Activated CD4-positive, alpha-beta T cell treated with anti-CD3 and anti-CD28 coated beads for 48 hours (primary cell): ENCODE data around the gene ILDR1.

ENCODE experiments used
- DNase-seq: peaks from one replicate; pipeline ENCODE4 v3.0.0-alpha.2; 2020

The ILDR1 gene

DNA sequence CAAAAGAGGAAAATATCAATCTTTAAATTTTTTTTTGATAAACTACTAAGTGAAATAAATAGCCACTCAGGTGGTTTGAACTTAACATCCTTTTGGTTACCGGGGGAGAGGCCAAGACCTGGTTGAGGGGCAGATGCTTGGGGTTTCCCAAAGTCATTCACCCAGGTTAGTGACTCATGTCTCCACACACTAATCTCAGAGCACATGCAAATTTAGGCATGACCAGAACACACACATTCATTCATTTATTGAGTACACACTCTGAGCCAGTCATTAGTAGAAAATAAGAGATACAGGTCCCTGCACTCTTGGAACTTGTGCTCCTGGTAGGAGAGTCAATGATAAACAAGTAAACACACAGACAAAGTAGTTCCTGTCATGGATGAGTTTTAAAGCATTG is 7.3 kb downstream of the ILDR1 start:
- peak; percentile 23 for DNase-seq

DNA sequence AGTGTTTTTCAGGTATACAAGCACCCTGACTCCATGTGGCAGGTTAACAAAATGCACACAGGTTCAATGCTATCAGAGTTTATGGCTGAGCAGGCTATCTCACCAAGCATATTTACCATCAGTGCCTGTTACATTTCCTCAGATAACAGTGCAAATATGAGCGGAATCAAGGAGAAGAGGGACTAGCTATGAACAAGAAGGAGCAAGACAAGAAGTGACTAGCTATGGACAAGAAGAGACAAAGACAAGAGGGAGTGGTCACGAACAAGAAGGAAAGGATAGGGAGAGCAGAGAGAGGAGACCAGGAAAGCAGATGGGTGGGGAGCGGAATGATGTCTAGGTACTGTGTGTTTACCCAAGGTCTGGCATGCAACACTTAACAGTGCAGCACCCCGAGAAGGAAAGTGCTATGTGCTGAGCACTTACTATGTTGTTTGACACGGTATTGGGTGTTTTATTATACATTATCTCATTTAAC is 8.6 kb downstream of the ILDR1 start:
- no peak for DNase-seq

DNA sequence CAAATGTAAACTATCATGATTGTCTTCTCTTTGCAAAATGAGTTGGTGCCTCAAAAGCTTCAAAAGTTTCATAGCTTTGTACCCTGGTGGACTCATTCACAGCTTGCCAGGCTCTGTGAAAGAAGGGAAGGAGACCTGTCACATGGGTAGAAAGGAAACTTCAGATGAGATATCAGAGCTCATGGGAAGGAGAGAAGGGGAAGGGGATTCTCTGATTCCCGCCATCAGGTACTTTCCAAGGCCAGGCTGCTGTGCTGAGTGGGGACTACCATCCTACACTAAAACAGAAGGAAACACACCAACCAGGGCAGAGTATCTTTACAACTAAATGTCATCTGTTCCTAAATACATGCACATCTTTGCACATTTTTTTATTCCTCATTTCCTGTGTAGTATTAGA is 9.2 kb downstream of the ILDR1 start:
- no peak for DNase-seq

DNA sequence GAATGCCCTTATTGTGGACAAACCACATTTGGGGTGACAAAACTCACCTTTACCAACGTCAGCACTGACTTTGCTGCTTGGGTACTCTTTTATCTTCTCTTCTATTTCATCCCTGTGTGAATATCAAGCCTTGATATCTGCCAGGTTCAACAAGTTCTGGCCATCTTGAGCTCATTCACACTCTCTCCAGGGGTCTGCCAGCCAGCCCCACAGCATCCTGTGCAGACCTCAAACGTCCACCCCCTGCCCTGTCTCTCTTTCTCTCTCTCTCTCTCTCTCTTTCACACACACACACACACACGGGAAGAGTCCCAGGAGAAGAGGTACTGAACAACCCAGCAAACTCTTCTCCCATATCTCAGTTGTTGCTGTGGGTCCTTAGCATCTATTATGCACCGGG is 10.7 kb downstream of the ILDR1 start:
- DNase-seq, result no peak

DNA sequence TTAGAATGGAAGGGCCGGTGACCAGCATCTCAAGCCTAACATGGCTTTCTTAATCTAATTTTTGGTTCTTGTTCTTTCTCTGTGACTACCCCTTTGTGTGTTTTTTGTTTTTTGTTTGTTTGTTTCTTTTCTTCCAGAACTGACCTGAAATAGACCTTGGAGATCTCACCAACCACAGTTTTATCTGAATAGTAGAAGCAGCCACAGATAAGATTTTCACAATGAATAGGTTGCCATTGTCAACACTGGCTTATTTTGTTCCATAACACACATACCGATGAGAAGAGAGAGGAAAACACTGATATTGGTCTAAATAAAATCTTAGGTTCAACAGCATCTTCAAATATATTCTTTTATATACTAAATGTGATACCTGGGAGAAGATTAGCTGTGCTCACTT is 11.5 kb downstream of the ILDR1 start:
- no peak for DNase-seq

DNA sequence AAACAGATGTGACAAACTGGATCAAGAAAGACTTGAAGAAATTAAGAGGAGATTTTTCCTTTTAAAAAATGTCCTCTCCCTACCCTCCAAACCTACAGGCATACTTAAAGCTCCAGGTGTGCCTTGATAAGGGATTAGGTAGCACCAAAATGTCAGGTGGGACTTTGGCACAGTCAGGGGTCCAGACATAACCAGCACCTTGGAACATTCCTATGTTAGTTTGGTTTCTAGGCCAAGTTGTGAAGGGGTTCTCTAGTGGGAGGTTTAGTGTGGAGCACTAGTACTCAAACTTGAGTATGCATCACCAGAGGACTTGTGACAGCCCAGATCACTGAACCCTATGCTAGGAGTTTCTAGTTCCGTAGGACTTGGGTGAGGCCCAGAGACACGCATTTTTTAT is 13.9 kb downstream of the ILDR1 start:
- DNase-seq, result no peak

DNA sequence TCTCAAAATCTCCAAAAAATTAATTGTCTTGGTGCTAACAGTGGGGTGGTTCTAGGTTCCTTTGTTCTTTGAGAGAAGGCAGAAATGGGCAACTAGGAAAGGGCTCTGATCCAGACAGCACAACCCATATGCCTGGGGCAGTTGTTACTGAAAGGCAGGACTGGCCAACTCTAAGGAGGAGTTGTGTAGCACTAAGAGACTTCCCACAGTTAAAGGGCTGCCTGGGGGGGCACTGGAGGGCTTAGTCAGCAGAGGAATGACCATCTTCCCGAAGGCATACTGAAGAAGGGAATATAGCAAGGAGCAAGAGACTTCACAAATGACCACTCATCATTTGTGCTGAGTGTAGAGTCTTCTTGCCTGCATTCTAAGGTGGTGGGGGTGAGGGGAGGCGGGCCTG is 15.8 kb downstream of the ILDR1 start:
- no peak for DNase-seq

DNA sequence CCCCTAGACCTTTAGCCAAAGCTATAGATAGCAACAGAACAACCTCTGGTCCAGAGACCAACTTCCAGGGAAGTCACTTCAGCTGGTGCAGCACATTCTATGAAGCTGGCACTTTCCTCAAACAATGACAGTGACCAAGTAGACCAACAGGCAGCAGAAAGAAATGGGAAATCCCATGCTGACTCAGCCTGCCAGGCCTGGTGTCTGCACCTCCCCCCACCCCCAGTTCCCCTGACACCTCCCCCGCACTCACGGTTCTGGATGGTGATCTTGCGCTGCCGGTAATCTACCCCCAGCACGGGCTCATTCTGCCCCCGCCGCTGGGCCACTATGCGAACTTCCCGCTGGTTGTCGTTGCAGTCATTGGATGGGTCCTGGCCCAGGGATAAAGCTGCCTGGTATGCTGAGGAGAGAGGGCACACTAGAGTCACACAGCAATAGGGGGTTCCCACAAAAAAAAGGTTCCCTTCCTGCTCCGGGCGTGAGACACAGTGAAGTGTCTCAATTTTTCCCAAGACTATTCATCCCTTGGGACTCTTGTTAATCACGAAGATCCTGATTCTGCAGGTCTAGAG is 17.0 kb downstream of the ILDR1 start:
- peak; percentile 18 for DNase-seq

DNA sequence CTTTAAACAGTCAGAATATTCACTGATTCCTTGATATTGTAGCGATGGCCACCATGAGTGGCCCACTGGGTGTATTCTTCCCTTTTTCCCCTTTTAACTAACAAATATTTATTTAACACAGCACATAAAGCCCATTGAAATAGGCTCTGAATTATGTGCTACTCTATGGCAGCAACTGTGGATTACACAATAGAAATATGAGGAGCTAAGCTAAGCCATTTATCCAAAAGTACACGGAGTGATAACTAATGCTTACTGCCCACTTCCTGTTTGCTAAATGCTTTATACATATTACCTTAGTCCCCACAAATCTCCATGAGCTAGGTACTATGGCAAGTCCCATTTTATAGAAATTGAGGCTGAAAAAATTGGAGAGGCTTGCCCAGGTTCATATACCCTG is 17.9 kb downstream of the ILDR1 start:
- no peak for DNase-seq

DNA sequence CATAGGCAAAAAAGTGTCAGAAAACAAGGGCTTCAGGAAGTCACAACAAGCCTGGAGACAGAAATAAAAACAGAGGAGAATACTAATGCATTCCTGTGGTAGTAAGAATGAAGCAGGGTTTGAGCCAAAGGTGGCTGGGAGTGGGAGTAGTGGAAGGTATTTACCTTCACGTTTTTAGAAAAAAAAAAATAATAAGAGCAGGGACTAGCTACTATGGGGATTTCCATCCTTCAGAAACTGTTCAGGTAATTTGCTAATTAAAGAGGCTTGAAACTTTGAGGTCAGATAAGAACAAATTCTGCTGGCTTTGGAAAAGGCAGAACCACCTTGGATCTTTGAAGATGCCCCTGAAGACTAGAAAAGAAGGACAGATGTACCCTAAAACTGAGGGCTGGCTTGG is 18.4 kb downstream of the ILDR1 start:
- DNase-seq, result no peak

DNA sequence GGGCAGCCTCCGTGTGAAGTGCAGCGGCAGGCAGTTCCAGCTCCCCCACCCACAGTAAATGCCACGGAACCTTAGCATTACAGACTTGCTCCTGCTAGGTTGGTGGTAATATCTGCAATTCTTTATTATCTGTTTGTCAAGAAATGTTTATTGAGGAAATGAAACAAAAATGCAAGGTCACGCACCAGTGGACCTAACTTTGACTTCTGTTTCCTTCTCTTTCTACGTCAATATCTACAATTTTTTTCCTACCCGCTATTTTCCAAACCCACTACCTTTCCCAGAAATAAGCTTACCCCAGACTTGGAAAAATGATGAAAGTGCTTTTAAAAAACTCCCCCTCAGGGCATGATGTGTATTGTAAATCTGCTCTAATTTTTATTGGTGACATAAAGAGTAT is 18.9 kb downstream of the ILDR1 start:
- DNase-seq, result no peak

DNA sequence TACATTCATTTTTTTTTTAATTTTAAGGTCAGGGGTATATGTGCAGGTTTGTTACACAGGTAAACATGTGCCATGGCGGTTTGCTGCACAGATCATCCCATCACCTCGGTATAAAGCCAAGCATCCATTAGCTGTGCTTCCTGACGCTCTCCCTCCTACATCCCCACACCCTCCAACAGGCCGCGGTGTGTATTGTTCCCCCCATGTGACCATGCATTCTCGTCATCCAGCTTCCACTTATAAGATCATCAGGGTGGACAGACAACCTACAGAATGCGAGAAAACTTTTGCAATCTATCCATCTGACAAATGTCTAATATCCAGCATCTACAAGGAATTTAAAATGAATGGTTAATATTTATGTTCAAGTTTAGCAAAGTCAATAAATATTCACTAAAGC is 19.4 kb downstream of the ILDR1 start:
- DNase-seq, result no peak

DNA sequence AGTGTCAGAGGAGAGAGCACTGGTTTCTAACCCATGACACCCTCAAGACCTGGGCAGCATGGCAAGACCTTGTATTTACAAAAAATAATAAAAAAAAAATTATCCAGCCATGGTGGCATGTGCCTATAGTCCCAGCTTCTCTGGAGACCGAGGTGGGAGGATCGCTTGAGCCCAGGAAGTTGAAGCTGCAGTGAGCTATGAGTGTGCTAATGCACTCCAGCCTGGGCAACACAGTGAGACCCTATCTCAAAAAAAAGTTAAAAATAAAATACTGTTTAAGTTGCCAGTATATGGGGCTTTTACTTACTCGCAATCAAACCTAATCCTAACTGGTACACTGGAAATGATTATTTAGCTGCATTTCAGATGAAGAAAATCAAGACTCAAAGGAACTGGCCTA is 20.2 kb downstream of the ILDR1 start:
- no peak for DNase-seq

DNA sequence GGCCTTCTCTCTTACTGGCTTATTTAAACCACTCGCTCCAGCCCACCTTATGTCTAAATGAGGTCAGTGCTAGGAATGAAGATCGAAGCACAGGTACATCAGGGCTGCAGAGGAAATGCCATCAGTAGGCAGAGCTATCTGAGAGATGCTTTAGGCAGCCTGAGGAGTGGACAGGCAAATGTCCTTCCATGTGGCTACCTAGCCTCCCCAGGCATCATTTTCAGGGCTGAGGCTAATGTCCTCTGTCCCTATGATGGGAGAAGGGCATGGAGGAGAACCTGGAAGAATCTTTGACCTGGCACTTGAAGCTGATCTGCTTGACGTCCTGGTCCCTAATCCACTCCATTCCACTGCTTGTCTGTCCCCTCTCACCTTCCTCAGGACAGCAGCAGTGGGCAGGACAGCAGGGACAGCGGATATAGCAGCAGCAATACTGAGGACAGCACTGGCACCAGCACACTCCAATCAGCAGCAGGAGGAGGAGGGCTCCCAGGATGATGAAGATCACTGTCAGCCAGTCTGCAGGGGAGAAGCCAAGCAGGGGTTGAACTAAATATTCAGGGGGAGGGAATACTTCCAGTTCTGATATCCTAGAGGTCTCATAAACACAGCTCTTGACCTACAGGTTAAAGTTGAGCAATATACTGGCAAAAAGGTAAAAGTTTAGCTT is 21.0 kb downstream of the ILDR1 start:
- DNase-seq, result no peak

DNA sequence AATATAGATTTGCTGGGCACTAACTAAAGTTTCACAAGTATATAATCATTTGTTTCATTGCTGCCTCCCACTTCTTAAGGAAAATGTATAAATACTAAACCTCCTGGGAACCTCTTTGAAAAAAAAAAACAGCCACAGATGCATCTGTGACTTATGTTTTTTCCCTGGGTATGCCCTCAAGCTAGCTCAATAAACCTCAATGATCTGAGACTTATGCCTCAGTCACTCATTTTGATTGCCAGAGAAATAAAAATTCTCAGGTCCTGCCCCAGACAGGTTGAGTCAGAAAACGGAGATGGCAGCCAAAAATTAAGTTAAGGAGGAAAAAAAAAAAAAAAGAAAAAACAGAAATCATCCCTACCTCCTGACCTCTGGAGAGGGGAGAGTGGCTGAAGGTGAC is 22.1 kb downstream of the ILDR1 start:
- DNase-seq, result no peak

DNA sequence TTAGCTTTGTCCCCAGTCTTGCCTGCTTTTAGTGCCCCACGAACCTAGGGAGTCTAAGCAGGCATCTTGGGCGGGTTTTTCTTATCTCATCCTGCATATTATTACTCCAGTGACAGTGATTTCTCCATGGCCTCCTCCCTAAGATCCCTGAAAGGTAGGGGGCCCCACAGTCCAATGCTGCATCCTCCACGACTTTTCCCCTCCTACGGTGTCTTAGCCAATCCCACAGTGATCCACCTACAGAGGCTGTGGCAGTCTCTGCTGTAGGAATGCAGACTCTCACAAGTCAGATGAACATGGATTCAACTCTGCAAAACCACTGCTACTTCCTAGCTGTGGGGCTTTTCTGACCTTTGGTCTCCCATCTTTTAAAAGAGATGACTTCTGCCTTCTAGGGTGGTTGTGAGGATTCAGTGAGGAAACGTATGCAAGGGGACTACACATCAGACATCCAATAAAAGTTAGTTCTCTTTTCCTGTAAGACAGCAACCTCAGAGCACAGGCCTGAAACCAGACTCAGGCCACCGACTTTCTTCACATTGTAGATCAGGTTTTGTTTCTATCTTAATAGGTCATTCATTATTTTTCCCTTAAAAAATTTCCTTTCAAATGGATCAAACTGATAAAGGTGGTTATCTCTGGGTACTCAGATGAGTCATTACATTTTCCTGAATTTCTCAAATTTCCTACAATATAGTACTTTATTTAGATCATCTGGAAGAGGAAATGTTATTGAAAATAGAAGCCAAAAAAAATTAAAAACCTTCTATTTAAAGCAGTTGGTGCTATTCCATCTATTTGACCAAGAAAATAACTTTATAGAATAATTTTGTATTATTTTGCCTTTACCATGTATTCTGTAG is 23.2 kb downstream of the ILDR1 start:
- no peak for DNase-seq

DNA sequence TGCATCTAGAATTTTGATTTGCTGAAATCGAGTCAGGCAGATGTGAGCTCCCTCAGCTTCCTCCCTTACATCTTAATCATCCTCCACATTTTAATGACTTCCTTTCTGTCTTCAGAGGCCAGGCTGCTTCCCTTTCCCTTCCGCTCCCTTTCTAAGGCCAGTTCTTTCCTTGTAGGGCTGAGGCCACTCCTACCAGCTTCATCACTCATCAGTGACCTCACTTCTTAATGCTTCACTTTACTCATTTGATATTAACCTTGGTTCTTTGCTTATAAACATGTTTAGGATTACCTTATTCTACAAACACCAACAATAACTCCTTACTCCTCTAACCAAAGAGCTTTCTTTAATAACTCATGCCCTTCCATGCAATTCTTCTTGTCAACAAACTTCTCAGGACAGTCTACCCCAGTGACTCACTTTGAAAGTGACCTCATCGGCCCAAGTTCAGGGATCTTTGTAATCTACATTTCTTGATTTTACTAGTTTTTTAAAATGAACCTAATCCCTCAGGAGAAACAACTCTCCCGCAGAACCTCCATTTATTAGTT is 23.9 kb downstream of the ILDR1 start:
- no peak for DNase-seq

DNA sequence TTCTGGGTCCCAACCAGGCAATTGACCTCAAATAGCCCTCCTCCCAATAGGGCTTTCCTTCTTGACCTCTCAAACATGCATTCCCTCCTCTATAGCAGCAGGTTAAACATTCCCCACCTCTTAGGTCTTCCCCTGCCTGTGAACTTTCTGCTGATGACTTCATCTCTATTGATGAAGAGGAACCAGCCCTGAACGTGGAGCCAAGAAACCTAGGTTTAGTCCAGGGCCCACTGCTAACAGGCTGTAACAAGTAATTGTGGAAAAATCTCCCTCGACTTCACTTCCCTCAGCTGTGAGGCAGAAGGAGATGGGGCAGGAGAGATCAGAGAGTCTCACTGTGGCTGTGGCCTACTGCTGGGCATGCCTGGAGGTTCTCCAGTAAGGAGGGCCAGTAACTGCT is 24.7 kb downstream of the ILDR1 start:
- DNase-seq, result no peak

DNA sequence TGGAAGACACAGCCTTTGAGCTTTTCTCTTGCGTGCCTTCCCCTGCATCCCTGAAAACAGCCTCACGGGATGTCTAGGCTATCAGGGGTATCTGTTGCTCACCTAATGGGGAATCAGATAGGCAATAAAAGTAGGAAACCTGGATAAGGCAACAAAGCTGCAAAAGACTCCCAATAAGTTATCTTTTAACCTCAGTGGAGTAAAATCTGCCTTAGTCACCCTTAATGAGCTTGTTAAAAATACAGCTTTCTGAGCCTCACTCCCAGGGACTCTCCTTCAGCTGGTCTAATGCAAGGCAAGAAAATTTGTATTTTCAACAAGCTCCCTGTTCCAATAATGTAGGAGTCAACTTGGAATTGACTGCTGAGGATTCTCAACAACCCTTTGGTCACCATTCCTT is 25.6 kb downstream of the ILDR1 start:
- DNase-seq, result no peak

DNA sequence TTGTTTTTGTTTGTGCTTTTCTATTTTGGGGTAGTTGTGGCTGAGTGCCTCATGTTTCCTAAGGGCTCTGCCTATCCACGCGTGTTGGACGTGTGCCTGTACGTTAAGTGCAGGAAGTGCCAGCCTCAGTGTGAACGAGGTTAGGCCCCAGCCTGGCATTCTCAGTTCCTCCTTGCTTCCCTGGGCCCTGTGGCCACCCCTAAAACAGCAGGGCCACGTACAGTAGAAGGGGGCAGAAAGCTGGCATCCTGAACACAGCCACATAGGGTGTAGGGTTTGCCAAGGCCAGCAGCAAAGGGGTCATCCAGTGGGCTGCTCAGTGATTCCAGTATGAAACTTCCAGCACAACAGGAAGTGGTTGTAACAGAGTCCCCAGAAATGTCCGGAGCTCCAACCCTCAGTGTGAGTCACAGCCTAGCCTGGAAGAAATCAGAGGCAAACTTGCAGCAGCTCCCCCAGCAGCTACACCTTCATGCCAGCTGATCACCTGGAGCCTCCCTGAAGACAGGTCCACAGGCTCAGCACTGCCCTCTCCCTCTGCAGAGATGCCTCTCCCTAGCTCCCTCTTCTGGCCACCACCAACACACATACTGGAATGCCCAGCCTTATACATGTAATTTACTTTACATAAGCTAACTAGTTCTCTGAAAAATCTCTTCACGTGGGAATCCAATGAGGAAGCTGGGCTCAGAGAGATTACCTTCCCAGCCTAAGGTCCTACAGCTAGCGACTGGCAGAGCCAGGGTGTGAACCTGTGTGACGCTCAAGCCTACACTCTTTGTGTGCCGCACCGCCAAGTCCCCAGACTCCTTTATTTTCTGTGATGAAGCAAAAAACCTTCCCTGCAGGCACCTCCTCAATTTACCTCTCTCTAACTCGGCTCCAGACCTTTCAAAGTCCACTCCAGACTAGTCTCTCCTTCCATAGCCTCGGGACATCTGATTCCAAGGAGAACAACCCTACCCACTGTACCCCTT is 26.6 kb downstream of the ILDR1 start:
- peak; percentile 44 for DNase-seq

DNA sequence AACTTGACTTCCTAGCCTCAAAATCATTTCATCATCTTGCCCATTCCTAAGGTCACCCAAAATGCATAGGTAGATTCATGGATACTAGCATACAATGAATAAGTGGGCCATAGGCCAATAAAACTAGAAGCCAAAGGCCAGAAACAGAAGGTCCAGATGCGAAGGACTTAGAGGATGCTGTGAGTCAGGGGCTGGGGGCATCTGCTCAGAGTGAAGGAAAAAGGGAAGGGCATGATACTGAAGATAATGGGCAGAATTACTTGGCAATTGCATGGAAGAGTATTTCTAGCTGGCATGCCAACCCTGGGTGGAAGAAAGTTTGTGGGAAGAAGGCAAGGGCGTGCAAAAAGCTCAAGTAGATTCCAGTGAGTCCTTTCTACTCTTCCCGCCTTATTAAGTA is 27.5 kb downstream of the ILDR1 start:
- no peak for DNase-seq
